T-helper 2 cell treated with Interferon-gamma antibody and Interleukin-4, amounts not matched to agents 100 ng/mL and 5 ng/mL, for 36 hours (primary cell): ENCODE measurements around the gene SPAM1. TPM values are rescaled to one million over a fixed set of nuclear protein-coding genes. Genes with fewer than 3 reads are reported as not detected.

Experiments
- total RNA-seq: library from RNA; stranded (reverse); gene quantifications from 2 replicates; pipeline ENCODE4 v1.2.3, GENCODE V29; 2022

Gene SPAM1
- total RNA-seq, 1 donor from 2014 or later = not detected

Other genes starting within 250 kb of the SPAM1 start
- 6.0 and 6.8 TPM in 2 replicates for gene WASL, start 176.2 kb upstream of the SPAM1 start, total RNA-seq
- not detected in 2 replicates for gene HYAL4, start 80.1 kb upstream of the SPAM1 start, total RNA-seq
- not detected in 2 replicates for gene TMEM229A, start 107.8 kb downstream of the SPAM1 start, total RNA-seq